NCI-H345 (cell line): ENCODE data around the gene ZHX3.

Experiments
- DNase-seq: peaks from one replicate; lab custom pipeline; 2025; lab: John Stamatoyannopoulos, UW

ZHX3 gene, protein sequence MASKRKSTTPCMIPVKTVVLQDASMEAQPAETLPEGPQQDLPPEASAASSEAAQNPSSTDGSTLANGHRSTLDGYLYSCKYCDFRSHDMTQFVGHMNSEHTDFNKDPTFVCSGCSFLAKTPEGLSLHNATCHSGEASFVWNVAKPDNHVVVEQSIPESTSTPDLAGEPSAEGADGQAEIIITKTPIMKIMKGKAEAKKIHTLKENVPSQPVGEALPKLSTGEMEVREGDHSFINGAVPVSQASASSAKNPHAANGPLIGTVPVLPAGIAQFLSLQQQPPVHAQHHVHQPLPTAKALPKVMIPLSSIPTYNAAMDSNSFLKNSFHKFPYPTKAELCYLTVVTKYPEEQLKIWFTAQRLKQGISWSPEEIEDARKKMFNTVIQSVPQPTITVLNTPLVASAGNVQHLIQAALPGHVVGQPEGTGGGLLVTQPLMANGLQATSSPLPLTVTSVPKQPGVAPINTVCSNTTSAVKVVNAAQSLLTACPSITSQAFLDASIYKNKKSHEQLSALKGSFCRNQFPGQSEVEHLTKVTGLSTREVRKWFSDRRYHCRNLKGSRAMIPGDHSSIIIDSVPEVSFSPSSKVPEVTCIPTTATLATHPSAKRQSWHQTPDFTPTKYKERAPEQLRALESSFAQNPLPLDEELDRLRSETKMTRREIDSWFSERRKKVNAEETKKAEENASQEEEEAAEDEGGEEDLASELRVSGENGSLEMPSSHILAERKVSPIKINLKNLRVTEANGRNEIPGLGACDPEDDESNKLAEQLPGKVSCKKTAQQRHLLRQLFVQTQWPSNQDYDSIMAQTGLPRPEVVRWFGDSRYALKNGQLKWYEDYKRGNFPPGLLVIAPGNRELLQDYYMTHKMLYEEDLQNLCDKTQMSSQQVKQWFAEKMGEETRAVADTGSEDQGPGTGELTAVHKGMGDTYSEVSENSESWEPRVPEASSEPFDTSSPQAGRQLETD

DNA sequence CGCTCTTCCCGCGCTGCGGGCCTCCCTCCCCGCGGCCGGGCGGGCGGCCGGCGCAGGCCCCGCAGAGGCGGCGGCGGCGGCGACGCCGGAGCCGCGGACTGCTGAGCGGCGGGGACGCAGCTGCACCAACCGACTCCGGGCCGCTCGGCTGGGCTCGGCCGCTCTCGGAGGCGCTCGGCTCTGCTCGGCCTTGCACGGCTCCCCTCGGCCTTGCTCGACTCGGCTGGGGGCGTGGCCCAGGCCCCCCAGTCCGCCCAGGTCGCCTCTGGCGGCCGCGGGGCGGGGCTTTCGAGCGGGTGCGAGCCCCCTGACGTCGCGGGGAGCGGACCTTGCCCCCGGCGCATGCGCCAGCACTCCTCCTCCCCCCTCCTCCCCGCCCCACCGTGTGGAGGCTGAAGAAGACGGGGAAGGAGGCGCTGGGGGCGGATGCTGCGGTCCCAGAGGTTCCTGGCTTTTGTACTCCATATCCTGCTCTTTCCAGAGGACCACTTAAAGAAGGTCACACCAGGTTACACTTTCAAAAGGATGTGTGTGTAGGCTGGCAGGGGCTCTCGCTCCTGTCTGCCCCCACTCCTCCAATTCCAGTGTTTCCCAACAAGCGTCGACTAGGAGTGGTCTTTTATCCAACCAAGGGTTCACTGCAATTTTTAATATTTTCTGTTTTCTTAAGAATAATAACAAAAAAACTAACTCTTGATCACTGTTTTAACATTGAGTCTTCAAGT, at the start of gene ZHX3:
Gene ZHX3, minus strand, starts transcription at position 186 of the 725 bp plus-strand sequence. CDS start 112,815 bp downstream, outside the sequence.
- DNase-seq = peak; percentile 99

DNA sequence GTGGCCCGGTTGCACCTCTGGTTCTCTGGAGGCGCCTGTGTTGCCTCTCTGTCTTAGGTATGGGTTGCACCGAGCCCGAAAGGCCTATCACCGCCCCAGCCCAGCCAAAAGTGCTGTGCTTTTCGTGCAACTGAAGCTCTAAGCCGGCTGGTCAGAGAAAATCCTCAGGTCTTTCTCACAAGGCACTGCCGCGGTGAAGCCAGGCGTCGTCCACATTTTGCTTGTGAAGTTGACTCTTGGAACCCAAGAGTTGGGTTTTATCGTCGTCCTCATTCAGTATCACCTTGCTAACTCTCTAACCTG, 49.8 kb upstream of the ZHX3 start:
- DNase-seq = no peak

DNA sequence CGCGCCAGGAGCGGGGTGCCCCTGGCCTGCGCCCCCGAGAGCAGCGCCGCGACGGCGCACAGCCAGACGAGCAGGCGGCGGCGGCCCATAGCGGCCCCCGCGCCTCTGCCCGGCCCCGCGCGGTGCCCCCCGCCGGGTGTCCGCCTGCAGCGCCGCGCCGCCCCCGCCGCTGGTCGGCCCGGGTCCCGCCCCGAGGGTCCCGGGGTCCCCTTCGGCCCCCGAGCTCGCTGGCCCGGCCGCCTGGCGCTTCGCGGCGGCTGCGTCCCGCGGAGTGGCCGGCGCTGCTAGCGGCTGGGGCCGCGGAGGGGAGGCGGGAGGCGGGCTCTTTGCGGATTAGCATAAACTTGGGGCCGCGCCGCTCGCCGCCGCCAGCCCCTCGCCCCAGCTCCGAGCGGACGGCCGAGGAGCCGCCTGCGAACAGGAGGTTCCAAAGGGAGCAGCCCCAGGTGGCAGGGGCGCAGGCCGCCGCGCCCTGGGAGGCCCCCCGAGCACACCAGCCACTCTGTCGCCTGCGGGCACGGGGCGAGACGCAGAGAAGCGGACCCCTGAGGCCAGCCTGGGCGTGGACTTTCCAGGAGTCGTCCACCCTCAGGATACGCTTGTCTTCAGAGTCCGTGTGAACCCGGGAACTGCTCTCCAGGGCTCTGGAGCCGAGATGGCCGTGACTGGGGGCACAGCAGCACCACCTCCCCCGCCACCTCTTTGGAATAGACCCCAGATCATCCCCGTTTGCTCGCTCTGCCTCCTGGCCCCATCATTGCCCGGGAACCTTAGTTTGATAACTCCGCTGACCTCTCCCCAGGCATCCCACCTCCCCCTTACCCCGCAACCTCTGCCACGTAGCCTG, 49.2 kb upstream of the ZHX3 start, which contains the start of gene EMILIN3:
Gene EMILIN3, minus strand, starts transcription at position 273 of the 847 bp plus-strand sequence. Its CDS starts 184 bp downstream, at position 89.
- peak; percentile 15 for DNase-seq

DNA sequence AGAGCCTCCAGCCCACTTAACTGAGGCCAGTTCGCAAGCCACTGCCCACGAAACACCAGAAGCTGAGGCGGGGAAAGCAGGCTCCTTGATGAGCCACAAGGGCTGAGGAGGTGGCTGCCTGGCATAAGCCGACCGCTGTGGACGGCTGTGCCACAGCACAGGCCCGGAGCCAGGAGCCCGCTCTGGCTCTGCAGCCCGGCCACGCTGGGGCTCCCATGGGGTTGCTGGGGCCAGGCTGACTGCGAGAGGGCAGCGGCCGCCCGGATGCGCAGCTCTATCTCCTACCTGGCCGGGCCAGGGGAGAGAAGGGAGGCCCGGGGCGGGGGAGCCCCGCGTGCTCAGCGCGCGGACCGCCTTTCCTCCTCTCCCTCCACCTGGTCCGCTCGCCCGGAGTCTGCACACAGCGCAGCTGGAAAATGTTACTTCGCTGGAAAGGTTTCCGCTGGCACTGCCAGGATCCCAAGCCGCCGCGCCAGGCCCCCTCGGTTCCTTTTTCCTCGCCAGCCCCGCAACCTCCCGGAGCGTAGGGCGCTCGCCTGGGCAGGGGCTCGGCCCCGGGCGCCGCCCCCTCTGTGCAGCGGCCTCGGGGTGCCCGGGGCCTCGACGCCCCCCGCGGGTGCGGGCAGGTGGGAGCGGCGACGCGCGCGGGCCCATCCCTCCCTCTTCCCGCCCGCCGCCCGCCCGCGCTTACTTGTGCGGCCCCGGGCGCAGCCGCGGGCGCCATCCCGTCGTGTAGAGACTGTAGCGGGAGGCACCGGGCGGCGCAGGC, 48.4 kb upstream of the ZHX3 start:
- peak; percentile 38 for DNase-seq

DNA sequence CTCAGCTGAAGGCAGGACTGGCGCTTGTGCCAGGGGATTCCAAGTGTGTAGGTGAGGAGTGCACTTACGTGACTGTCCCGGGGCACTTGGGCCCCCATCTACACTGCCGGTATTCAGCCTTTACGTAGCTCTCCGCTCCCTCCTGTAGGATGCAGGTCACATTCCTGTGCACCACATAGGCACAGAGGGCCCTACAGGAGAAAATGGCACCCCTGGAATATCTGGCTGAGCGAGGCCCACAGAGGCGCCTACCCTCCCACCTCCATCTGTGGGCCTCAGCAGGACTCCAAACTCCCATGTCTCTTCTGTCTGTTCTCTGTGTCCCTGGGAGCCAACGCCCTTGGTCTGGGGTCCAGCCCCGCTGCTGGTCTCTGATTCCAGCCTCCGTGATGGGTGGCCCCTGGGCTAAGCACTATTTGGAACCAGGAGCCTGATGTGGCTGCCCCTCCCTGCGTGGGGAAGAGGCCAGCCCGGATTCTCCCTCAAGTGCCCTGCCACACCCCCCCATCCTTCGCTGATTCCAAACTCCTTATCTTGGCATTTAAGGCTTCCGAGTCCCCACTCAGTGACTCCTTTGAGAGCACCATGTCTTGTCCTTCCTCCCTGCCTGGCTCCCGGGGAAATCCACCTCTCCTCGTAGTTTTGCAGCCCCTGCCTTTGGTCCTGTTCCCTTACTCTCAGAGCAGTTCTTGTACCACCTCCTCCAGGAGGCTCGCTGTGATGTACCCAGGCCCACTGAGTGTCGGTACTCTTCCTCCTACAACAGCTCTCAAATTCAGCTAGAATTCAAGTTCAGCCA, 47.6 kb upstream of the ZHX3 start:
- DNase-seq = no peak

DNA sequence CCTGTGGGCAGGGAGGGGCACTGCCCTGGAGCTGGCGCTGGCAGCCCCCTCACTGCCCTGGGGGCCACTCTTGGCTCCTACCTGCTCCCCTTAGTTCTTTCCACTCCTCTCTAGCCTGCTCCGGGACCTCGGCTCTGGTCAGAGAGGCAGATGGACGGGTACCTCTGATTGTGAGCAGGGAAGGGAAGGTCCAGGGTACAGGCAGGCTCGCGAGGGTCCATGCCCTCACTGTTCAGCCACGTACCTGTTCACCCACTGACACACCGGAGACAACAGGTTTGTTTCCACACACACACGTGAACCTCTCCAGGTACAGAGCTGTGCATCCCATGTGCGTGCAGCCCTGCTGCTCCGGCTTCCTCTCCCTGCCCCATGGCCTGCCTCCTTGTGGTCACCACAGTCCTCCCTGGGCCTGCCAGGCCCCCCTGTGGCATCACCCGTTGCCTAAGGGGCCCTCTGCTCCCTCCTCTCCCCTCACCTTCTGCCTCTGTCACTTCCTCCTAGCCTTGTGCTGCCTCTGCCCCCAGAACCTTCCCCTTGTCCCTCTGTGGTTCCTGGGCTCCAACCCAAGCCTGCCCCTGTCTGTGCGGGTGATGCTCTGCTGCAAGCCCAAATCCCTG, 46.8 kb upstream of the ZHX3 start:
- no peak for DNase-seq

DNA sequence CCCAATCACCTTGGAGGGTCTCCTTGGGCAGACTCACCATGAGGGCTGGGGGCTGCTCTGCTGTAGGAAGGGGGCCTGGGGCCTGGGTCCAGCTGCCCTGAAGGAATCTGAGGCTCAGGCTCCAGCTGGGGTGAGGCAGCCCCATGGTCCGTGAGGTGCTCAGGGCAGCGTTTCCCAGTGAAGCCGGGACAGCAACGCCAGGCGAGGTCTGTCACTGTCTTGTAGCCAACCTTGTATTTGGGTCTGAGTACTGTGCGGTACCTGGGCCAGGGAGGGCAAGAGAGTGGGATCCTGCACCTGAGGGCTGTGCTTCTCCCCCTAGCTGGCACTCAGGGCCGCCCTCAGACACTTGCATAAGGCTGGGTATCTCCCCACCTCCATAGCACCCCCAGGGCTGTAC, 46.1 kb upstream of the ZHX3 start:
- no peak for DNase-seq

DNA sequence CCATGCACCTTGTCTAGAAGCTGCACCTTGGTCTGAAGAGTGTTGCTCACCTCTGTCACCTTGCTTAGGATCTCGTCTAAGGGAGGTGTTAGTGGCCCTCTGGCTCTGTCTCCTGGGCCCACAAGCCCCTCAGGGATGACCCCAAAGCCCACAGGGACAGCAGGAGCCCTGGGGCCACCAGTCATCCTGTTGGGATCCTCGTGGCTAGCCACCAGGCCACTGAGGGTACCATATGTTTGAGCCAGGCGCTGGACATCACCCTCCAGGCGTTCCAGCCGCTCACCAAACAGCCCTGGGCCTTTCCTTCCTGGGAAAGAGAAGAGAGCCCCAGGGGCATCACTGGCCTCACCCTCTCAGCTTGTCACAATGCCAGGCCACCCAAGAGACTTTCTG, 45.2 kb upstream of the ZHX3 start:
- no peak for DNase-seq

DNA sequence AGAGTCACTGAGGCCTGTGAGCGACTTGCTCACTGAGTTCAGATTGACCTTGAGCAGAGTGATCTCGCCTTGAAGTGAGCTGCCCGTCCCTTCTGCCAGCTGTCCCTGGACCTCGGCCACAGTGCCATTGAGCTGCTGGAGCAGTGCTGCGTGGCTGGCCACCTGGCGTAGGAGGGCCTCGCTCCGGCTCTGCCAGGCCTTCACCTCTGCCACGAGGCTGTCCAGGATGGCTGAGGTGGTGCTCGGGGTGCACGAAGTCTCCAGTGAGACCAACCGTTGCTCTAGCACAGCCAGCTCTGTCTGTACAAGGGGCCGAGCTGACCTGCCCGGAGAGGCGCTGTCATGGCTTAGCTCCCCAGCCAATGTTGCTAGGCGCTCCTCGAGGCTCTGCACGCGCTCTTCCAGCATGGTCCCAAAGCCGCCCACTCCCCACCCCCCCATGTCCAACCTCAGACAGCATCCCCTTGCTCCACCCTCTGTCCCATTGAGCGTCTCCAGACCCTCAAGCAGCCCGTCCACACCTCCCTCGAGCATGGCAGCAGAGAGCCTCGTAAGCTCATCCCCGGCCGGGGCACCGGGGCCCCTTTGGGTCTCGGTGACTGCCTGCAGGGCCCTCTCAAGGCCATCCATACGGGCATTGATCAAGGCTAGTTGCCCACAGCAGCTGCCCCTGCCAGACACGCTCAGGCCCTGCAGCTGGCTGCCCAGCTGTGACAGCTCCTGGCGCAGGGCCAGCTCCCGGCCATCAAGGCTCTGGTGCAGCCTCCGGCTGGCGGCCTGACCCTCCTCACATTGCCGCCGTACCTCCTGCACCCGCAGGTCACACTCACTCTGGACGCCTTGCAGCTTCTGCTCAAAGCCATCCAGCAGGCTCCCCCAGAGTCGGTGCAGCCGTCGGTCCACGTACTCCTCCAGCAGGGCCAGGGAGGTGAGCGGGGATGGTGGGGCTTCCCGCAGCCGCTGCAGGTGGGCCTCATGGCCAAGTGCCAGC, 44.5 kb upstream of the ZHX3 start:
- no peak for DNase-seq

DNA sequence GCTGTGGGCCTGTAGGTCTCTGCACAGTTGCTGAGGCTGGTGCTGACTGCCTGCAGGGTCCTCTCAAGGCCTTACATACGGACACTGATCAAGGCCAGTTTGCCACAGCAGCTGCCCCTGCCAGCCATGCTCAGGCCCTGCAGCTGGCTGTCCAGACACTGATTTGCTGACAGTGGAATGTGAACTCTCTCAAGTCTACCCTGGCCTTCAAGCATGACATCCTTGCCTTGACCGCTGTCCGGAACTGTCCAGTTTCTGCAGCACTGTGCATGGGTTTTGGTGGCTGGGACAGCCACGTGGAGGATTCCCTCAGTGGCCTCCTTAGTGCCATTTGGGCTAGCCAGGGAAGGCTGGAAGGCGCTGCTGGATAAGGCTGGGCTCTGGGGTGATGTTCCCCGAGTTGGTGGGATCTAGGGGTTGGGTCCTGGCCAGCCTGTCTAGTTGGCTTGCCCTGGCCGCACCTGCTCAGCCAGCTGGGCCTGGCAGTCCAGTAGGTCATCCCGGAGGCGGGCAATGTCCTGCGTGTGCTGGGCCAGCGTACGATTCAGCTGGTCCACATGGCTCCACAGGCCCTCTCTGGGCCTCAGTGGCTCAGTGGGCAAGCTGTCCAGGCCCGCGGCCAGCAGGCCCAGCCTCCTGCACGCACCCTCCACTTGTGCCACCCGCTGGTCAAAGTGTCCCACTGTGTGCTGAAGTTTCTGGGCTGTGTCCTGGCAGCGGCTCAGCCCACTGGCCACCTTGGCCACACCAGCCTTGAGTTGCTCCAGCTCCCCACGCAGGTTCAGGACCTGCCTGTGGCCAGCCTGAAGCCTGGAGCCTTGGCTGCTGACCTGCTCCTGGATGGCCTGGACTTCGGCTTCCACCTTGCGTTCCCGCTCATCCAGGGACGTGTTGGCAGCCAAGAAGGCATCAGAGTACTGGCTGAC, 43.6 kb upstream of the ZHX3 start:
- DNase-seq = no peak

DNA sequence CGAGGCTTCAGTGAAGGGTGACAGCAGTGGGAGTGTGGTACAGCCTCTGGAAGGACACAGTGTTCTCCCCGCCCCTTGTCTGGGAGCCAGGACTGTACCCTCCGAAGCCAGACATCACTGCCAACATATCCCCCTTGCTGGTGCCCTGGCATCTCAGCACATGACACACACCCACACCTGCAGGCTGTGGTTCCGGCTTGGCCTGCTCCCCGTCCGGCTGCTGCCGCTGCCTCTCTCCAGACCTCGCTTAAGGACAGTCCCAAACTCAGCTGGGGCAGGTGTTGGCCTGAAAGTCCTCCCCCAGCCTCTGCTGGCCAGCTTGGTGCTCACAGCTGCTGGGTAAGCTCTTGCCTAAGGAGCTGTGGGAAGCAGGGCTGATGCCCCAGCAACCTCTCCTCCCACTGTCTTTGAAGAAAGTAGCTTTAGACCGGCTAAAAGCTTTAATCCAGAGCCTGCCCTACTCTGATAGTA, 42.0 kb upstream of the ZHX3 start:
- DNase-seq = no peak

DNA sequence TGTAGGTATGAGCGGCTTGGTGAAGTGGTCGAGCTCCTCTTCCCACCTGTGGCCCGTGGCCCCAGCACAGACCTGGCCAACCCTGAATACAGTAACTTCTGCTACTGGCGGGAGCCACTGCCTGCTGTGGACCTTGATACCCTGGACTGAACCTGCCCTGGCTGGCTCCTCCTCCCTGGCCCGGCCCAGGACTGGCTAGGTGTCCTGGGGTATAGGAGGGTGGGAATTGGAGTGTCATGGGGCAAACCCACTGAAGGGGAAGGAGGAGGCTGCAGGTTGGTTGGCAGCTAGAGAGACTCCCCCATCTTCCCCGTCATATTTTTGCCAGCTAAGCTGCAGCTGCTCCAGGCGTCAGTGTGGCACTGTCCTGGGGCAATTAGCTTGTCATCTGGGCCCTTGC, 41.2 kb upstream of the ZHX3 start:
- DNase-seq = no peak

DNA sequence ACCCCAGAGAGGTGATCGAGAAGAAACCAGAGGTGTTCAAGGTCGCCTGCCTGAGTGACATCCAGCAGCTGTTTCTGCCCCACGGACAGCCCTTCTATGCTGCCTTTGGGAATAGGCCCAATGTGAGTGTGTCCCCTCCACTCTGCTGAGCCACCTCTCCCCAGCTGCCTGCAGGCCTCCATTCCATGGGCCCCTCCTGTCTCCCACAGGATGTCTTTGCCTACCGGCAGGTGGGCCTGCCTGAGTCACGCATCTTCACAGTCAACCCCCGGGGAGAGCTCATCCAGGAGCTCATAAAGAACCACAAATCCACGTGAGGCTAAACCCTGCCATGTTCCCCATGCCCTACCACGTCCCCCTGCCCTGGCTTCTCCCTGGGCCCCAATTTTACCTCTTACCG, 40.7 kb upstream of the ZHX3 start:
- DNase-seq = peak; percentile 28

DNA sequence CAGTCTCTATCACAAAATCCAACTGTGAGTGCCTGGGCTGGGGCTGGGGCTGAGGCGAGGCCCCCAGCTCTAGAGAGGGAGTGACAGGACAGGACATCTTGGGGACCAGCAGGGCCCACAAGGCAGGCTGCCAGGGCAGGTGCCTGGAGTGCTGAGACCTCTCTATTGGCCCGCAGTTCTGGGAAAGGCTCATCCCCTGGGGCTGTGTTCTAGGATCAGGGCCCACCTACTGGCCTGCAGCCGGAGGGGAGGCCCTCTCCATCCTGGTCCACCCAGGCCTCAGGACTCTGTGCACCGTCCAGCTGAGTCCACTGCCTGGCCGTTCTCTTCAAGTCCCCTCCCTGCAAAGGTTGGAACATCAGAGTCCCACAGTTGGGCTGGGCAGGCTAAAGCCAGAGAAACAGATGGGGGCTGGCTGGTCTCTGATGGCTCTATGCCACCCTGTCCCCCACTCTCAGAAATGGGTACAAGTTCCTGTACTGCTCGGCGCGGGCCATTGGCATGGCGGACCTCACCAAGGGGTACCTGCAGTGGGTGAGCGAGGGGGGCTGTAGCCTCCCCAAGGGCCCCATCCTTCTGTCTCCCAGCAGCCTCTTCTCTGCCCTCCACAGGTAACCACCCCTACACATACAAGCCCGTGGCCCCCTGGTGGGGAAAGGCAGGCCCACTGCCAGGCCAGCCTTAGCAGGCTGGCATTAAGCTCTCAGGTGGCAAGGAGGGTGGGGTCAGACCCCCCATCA, 40.1 kb upstream of the ZHX3 start:
- DNase-seq = peak; percentile 7

DNA sequence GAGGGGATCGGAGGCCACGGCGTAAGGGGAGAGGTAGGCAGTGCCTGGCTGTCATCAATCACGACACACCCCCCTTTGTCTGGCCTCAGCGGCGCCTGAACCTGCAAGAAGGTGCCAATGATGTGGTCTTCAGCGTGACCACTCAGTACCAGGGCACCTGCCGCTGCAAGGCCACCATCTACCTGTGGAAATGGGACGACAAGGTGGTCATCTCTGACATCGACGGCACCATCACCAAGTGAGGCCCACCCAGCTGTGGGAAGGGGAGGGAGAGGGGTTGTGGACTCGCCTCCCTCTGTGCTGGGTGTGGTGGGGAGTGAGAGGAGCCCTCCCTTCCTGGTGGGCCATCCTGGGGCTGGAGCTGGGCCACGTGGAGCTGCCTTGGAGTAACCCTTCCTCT, 39.4 kb upstream of the ZHX3 start:
- no peak for DNase-seq

DNA sequence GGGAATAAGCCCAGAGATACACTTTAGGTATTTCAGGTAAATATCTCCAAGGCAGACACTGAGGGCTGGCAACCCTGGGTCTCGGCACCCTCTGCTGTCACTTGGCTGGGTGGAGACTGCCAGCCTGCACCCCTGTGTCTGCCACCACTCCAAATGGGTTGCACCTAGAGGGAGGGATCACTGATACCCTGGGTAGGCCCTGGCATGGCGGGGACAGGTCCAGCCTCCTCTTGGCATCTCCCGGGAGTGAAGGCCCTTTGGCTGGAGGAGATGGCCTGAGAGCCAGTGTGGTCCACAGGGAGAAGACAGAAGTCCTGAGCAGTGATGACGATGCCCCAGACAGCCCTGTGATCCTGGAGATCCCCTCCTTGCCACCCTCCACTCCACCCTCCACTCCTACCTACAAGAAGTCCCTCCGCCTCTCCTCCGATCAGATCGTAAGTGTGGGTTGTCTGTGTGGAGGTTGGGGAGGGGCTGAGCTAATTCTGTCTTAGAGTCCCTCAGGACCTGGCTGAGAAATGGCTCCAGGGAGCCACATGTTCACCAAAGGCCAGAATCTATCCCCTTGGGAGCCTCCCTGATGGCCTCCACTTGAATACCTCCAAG, 38.2 kb upstream of the ZHX3 start:
- no peak for DNase-seq
